Measurements from ENCODE around the gene ATP2B2. TPM values are rescaled to one million over a fixed set of nuclear protein-coding genes. Genes with fewer than 3 reads are reported as not detected.

The ATP2B2 gene
- total RNA-seq, 4 donors from 2014 or later, result not detected

GRCh38 chr3:10339376-10339955 lies 165.9 kb downstream of the ATP2B2 start:
- H3K4me3 ChIP-seq, result no peak overlapping the region
- no peak for TF ChIP-seq POLR2AphosphoS5 (IDR thresholded peaks at IDR 0.05)
- TF ChIP-seq POLR2A (IDR thresholded peaks at IDR 0.05), result no peak
- no peak for TF ChIP-seq EP300 (IDR thresholded peaks at IDR 0.05; ENCODE audit: low read depth)
- TF ChIP-seq, protein P1, sequence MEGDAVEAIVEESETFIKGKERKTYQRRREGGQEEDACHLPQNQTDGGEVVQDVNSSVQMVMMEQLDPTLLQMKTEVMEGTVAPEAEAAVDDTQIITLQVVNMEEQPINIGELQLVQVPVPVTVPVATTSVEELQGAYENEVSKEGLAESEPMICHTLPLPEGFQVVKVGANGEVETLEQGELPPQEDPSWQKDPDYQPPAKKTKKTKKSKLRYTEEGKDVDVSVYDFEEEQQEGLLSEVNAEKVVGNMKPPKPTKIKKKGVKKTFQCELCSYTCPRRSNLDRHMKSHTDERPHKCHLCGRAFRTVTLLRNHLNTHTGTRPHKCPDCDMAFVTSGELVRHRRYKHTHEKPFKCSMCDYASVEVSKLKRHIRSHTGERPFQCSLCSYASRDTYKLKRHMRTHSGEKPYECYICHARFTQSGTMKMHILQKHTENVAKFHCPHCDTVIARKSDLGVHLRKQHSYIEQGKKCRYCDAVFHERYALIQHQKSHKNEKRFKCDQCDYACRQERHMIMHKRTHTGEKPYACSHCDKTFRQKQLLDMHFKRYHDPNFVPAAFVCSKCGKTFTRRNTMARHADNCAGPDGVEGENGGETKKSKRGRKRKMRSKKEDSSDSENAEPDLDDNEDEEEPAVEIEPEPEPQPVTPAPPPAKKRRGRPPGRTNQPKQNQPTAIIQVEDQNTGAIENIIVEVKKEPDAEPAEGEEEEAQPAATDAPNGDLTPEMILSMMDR (IDR thresholded peaks at IDR 0.05), result no peak
- H3K9me3 ChIP-seq, result no peaks in the 10 kb centered on the region
- no peaks in the 10 kb centered on the region for H3K36me3 ChIP-seq
- in situ Hi-C loops (cut with MboI; ENCODE audit: low pct_ligation_motif_present in 1 of 4, low pct_unique_long_range_greater_than_20kb in 1 of 4, low sequenced_read_pairs in 3 of 4) (loop anchor here in 1 of 4 donors (25.0 kb wide), 1 partner anchor 398 kb away; no protein-coding TSS in a partner anchor), intact Hi-C loops (cut with DNase I; ENCODE audit: low total_unique reads) (no loop called here)
- H3K4me1 ChIP-seq, result no peaks in the 10 kb centered on the region
- peaks cover 6% of the 10 kb centered on the region for H3K27me3 ChIP-seq
- 60 to 84% methylated on average over 2 to 8 of the region's 8 CpGs for WGBS, 2 donors (ENCODE audit: low coverage in 1 of 2)
- no peak overlapping the region for H3K27ac ChIP-seq
- no peak for DNase-seq

DNA sequence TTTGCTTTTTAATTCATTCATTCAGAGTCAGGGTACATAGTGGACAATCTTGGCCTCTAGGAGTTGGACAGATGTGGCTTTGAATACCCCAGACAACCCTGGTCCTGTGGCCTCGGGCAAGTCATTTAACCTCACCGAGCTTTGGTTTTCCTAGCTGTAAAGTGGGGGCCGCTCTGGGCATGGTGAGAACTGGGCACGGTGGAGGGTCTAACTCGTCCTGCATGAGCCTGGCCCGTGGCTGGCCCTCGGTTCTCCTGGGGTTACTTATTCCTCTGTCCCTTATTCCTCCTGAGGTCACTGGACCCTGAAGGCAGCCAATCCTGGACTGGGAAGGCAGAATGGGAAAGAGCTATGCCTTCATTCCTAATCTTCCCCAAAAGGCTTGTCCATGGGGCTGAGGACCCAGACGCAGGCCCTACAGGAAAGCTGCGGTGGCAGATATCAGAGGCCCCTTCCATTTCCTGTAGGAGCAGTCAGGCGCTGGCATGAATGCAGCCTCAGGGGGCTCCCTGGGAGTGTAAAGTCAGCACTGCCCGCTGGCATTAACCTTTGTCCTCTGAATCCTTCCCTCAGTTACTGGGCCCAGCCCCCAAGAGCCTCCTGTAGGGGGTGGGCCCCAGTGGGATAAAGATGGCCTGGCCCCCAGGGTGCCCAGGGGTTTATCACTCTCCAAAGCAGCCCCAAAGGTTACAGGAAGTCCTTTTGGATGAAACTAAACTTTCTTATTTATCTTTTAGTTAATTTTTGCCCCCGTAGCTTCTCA lies 166.6 kb downstream of the ATP2B2 start:
- intact Hi-C loops (cut with DNase I; ENCODE audit: low total_unique reads), result no loop called here
- Histone ChIP-seq H3K4me3 (no peak overlapping the region), H3K27me3 (peaks cover 3% of the 10 kb centered on the region), H3K27ac (no peak overlapping the region), H3K4me1 (no peaks in the 10 kb centered on the region), H3K36me3 (no peaks in the 10 kb centered on the region), H3K9me3 (no peaks in the 10 kb centered on the region)
- TF ChIP-seq EP300 (IDR thresholded peaks at IDR 0.05; ENCODE audit: low read depth) (no peak), POLR2A (IDR thresholded peaks at IDR 0.05) (no peak), POLR2AphosphoS5 (IDR thresholded peaks at IDR 0.05) (no peak)
- TF ChIP-seq, protein P1 (IDR thresholded peaks at IDR 0.05), result no peak
- no peak for DNase-seq
- WGBS, 2 donors (ENCODE audit: low coverage in 1 of 2), result 76 to 78% methylated on average over 3 to 9 of the region's 12 CpGs
- in situ Hi-C loops (cut with MboI; ENCODE audit: low pct_ligation_motif_present in 1 of 4, low pct_unique_long_range_greater_than_20kb in 1 of 4, low sequenced_read_pairs in 3 of 4), result loop anchor here in 1 of 4 donors (25.0 kb wide), 1 partner anchor 399 kb away; no protein-coding TSS in a partner anchor

DNA sequence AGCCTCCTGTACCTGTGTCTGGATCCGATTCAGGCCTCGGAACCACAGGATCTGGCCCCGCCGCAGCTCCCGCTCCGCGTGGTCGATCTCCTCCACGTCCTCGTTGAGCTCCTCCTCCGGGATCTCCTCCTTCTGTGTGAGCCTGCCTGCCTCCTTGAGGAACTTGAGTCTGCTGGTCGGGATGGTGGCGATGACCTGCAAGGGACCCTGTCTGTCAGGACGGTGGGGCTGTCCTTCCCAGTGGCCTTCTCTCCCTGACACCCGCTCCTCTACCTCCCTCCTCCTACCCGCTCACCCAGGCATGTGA lies 167.3 kb downstream of the ATP2B2 start:
- H3K27me3 ChIP-seq, result no peaks in the 10 kb centered on the region
- intact Hi-C loops (cut with DNase I; ENCODE audit: low total_unique reads) (no loop called here), in situ Hi-C loops (cut with MboI; ENCODE audit: low pct_ligation_motif_present in 1 of 4, low pct_unique_long_range_greater_than_20kb in 1 of 4, low sequenced_read_pairs in 3 of 4) (loop anchor here in 1 of 4 donors (25.0 kb wide), 1 partner anchor 399 kb away; no protein-coding TSS in a partner anchor)
- no peak overlapping the region for H3K27ac ChIP-seq
- TF ChIP-seq, protein P1 (IDR thresholded peaks at IDR 0.05), result no peak
- TF ChIP-seq POLR2AphosphoS5 (IDR thresholded peaks at IDR 0.05) (no peak), EP300 (IDR thresholded peaks at IDR 0.05; ENCODE audit: low read depth) (no peak), POLR2A (IDR thresholded peaks at IDR 0.05) (no peak)
- no peak for DNase-seq
- H3K4me1 ChIP-seq, result no peaks in the 10 kb centered on the region
- H3K9me3 ChIP-seq, result no peaks in the 10 kb centered on the region
- WGBS, 2 donors (ENCODE audit: low coverage in 1 of 2), result 82% methylated on average over 16 of the region's 16 CpGs; no CpG with 5 or more reads in 1 of the 2 donors
- H3K36me3 ChIP-seq, result no peaks in the 10 kb centered on the region
- no peak overlapping the region for H3K4me3 ChIP-seq

- 71% methylated on average over 11 of the region's 20 CpGs; no CpG with 5 or more reads in 1 of the 2 donors for WGBS, 2 donors (ENCODE audit: low coverage in 1 of 2)
- intact Hi-C loops (cut with DNase I; ENCODE audit: low total_unique reads) (no loop called here), in situ Hi-C loops (cut with MboI; ENCODE audit: low pct_ligation_motif_present in 1 of 4, low pct_unique_long_range_greater_than_20kb in 1 of 4, low sequenced_read_pairs in 3 of 4) (loop anchor here in 1 of 4 donors (25.0 kb wide), 1 partner anchor 400 kb away; no protein-coding TSS in a partner anchor)
- no peaks in the 10 kb centered on the region for H3K9me3 ChIP-seq
- H3K4me3 ChIP-seq, result no peak overlapping the region
- H3K36me3 ChIP-seq, result no peaks in the 10 kb centered on the region
- no peak for DNase-seq
- H3K27me3 ChIP-seq, result no peaks in the 10 kb centered on the region
- TF ChIP-seq POLR2A (IDR thresholded peaks at IDR 0.05) (no peak), POLR2AphosphoS5 (IDR thresholded peaks at IDR 0.05) (no peak), EP300 (IDR thresholded peaks at IDR 0.05; ENCODE audit: low read depth) (no peak)
- TF ChIP-seq, protein P1 (IDR thresholded peaks at IDR 0.05), result no peak
- H3K27ac ChIP-seq, result no peak overlapping the region
- H3K4me1 ChIP-seq, result no peaks in the 10 kb centered on the region
Measured at GRCh38 chr3:10337323-10338163, 167.8 kb downstream of the ATP2B2 start.

All from transverse colon (tissue), 4 donors.